Lower leg skin (tissue), 3 donors: ENCODE results near the gene TMEM170B.

Experiments
- POLR2A ChIP-seq, 2 donors: fragments of 450-650 bp; IDR thresholded peaks; one replicate each; pipeline ENCODE4 v1.6.1; 2016 to 2017; ENCODE audit warnings: antibody characterized with exemption in 2 of 2, mild to moderate bottlenecking in 1 of 2, moderate library complexity in 1 of 2
- TF ChIP-seq, protein P1 (sequence below), 3 donors: fragments of 450-650 bp; IDR thresholded peaks; one replicate each; pipeline ENCODE4 v1.5.1; 2016; ENCODE audit warnings: antibody characterized with exemption in 3 of 3, mild to moderate bottlenecking in 3 of 3, moderate library complexity in 2 of 3

DNA sequence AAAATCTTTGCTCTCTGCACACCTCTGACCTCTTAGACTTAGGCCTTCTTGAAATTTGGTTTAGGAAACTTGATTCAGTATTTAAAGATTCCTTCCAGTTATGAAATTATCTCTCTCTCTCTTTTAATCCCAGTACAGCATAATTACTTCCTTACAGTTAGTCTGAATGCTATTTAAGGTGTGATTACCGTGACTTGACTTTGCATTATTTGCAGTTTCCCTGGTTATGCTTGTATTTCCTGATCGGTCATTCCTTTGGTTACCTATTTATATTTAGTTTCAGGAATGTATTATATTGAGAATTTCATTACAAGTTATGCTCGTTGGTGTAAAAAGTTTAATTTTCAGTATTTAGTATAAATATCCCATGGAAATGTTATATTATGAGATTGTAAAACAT, 16.3 kb downstream of the TMEM170B start:
- TF ChIP-seq POLR2A (IDR thresholded peaks at IDR 0.05) = no peak
- TF ChIP-seq, protein P1, sequence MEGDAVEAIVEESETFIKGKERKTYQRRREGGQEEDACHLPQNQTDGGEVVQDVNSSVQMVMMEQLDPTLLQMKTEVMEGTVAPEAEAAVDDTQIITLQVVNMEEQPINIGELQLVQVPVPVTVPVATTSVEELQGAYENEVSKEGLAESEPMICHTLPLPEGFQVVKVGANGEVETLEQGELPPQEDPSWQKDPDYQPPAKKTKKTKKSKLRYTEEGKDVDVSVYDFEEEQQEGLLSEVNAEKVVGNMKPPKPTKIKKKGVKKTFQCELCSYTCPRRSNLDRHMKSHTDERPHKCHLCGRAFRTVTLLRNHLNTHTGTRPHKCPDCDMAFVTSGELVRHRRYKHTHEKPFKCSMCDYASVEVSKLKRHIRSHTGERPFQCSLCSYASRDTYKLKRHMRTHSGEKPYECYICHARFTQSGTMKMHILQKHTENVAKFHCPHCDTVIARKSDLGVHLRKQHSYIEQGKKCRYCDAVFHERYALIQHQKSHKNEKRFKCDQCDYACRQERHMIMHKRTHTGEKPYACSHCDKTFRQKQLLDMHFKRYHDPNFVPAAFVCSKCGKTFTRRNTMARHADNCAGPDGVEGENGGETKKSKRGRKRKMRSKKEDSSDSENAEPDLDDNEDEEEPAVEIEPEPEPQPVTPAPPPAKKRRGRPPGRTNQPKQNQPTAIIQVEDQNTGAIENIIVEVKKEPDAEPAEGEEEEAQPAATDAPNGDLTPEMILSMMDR (IDR thresholded peaks at IDR 0.05) = no peak
